Fibroblast of lung (primary cell): Measurements from ENCODE around the gene BANF2. TPM values are rescaled to one million over a fixed set of nuclear protein-coding genes. Genes with fewer than 3 reads are reported as not detected.

Experiments
- DNase-seq, 2 donors: peaks; one replicate each; pipeline versions ENCODE4 v3.0.0 to v3.0.0-alpha.2; 2010; ENCODE audit warnings: low read depth in 2 of 2
- H2AFZ ChIP-seq: 2 replicates; pipeline ENCODE4 v1.5.1; 2012; ENCODE audit warnings: low read length, control low read depth, inconsistent platforms
- H3K27ac ChIP-seq: 2 replicates; pipeline ENCODE4 v1.5.1; 2011; ENCODE audit warnings: low read length, control low read depth; ENCODE audit not compliant: insufficient read depth
- H3K27me3 ChIP-seq: 2 replicates; pipeline ENCODE4 v1.5.1; 2011; ENCODE audit warnings: mild to moderate bottlenecking, low read length; ENCODE audit not compliant: control insufficient read depth, insufficient read depth
- H3K36me3 ChIP-seq: 2 replicates; pipeline ENCODE4 v1.5.1; 2011; ENCODE audit warnings: low read length; ENCODE audit not compliant: control insufficient read depth, insufficient read depth
- H3K4me1 ChIP-seq: 2 replicates; pipeline ENCODE4 v1.5.1; 2011; ENCODE audit warnings: low read length; ENCODE audit not compliant: control insufficient read depth, insufficient read depth; ENCODE audit errors: extremely low read depth
- H3K4me2 ChIP-seq: 2 replicates; pipeline ENCODE4 v1.5.1; 2011; ENCODE audit warnings: low read length, control low read depth; ENCODE audit not compliant: insufficient read depth; ENCODE audit errors: extremely low read depth
- H3K4me3 ChIP-seq, 4 experiments: fragments of 200-600 bp in 1 of 4; sonication (generic) in 1 of 4; replicated peaks in 1 of 4; 2 replicates each; pipeline ENCODE4 v1.5.1; 2011 to 2016; ENCODE audit warnings: low read length in 4 of 4, low read depth in 3 of 4, mild to moderate bottlenecking in 3 of 4, control low read depth in 2 of 4, inconsistent platforms in 1 of 4, mixed read lengths in 1 of 4; ENCODE audit not compliant: insufficient read depth in 1 of 4; ENCODE audit errors: control extremely low read depth in 1 of 4
- H3K79me2 ChIP-seq: 2 replicates; pipeline ENCODE4 v1.5.1; 2012; ENCODE audit warnings: mild to moderate bottlenecking, low read length, inconsistent platforms; ENCODE audit not compliant: control insufficient read depth, insufficient read depth
- H3K9ac ChIP-seq: 2 replicates; pipeline ENCODE4 v1.5.1; 2011; ENCODE audit warnings: mild to moderate bottlenecking, low read length, control low read depth; ENCODE audit not compliant: insufficient read depth
- H3K9me3 ChIP-seq: 2 replicates; pipeline ENCODE4 v1.5.1; 2012; ENCODE audit warnings: low read depth, low read length; ENCODE audit not compliant: control insufficient read depth, insufficient read depth
- H4K20me1 ChIP-seq: 2 replicates; pipeline ENCODE4 v1.5.1; 2011; ENCODE audit warnings: low read length; ENCODE audit not compliant: control insufficient read depth, insufficient read depth; ENCODE audit errors: extremely low read depth
- EZH2 ChIP-seq: IDR thresholded peaks from 2 replicates; pipeline ENCODE4 v1.5.1; 2012; ENCODE audit warnings: low read length, control low read depth, mild to moderate bottlenecking; ENCODE audit errors: missing control alignments
- polyA plus RNA-seq, 2 donors: library from polyadenylated mRNA; depleted of rRNA in 1 of 2; stranded (reverse) in 1 of 2; unstranded in 1 of 2; fragments of >200 nt; gene quantifications; 2 replicates each; pipeline ENCODE4 v1.2.1, GENCODE V29; 2011 to 2012; ENCODE audit warnings: missing spikeins in 1 of 2
- total RNA-seq: library from RNA; depleted of rRNA; stranded (reverse); fragments of >200 nt; gene quantifications from 2 replicates; pipeline ENCODE4 v1.2.1, GENCODE V29; 2014
- TF ChIP-seq, protein P1 (sequence below), 2 donors: IDR thresholded peaks in 1 of 2; conservative IDR thresholded peaks in 1 of 2; 1 replicate in 1 of 2; 2 replicates in 1 of 2; pipeline ENCODE4 v1.5.1; 2011 to 2012; ENCODE audit warnings: low read length in 2 of 2, control low read depth in 1 of 2, inconsistent platforms in 1 of 2, low read depth in 1 of 2, mild to moderate bottlenecking in 1 of 2

BANF2 gene
- total and polyA plus RNA-seq, 2 donors (not counting 1 experiment from before 2014, with no cell fraction given), result not detected

DNA sequence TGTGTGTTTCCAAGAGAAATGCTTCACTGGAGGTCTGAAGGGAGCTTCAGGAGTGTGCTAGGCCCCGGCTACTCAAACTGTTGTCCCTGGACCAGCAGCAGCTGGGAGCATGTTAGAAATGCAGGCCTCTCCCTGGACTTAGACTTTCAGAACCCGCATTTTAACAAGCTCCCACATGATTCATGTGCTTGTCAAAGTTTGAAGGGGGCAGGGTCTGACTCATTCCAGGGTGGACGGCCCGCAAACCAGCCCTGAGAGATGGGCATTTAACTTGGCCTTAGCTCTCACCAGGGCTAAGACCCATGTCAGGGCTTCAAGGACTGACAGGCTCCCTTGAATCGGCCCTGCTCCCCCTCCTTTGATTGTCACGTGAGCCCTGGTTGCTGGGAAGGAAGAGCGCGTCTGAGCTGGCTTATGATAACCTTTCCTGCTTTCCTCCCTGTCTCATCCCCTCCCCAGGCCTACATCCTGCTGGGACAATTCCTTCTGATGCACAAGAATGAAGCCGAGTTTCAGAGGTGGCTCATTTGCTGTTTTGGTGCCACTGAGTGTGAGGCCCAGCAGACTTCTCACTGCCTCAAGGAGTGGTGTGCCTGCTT lies 35.5 kb downstream of the BANF2 start:
- Histone ChIP-seq H3K36me3 (no peaks in the 10 kb centered on the region), H3K9me3 (no peaks in the 10 kb centered on the region), H3K9ac (no peak overlapping the region), H3K79me2 (no peaks in the 10 kb centered on the region), H2AFZ (no peak overlapping the region), H3K27ac (no peak overlapping the region), H3K4me3 (no peak overlapping the region), H4K20me1 (no peaks in the 10 kb centered on the region), H3K4me1 (no peaks in the 10 kb centered on the region), H3K27me3 (no peaks in the 10 kb centered on the region), H3K4me2 (no peak overlapping the region)
- TF ChIP-seq, protein P1, sequence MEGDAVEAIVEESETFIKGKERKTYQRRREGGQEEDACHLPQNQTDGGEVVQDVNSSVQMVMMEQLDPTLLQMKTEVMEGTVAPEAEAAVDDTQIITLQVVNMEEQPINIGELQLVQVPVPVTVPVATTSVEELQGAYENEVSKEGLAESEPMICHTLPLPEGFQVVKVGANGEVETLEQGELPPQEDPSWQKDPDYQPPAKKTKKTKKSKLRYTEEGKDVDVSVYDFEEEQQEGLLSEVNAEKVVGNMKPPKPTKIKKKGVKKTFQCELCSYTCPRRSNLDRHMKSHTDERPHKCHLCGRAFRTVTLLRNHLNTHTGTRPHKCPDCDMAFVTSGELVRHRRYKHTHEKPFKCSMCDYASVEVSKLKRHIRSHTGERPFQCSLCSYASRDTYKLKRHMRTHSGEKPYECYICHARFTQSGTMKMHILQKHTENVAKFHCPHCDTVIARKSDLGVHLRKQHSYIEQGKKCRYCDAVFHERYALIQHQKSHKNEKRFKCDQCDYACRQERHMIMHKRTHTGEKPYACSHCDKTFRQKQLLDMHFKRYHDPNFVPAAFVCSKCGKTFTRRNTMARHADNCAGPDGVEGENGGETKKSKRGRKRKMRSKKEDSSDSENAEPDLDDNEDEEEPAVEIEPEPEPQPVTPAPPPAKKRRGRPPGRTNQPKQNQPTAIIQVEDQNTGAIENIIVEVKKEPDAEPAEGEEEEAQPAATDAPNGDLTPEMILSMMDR (conservative IDR thresholded peaks at IDR 0.05 in 1 of 2, IDR thresholded peaks at IDR 0.05 in 1 of 2; ENCODE audit: low read depth in 1 of 2, low read length in 2 of 2), result no peak
- no peak for TF ChIP-seq EZH2
- DNase-seq, result peak; percentile 61 to 90

DNA sequence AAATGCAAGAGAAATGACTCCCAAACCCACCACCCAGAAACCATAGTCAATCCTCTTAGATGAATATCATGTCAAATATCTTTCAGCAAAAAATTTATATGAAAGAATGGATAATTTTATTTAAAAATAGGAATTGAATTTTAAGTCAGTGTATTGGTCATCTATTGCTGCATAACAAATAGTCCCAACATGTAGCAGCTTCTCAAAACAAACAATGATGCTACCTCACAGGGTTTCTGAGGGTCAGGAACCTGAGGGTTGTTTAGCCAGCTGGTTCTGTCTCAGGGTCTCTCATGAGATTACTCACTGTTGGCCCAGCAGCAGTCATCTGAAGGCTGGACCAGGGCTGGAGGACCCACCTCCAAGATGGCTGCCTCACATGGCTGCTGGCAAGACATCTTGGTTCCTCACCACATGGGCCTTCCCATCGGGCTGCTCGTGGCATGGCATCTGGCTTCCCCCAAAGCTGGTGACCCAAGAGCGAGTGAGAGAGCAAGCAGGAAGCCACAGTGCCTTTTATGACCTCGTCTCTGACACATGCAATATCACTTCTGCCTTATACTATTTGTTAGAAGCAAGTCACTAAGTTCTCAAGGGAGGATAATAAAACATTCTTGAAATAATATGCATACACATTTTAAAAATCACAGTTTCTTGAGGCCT lies 36.3 kb downstream of the BANF2 start:
- H3K79me2 ChIP-seq, result no peaks in the 10 kb centered on the region
- H4K20me1 ChIP-seq, result no peaks in the 10 kb centered on the region
- no peaks in the 10 kb centered on the region for H3K9me3 ChIP-seq
- H2AFZ ChIP-seq, result no peak overlapping the region
- H3K36me3 ChIP-seq, result no peaks in the 10 kb centered on the region
- no peak overlapping the region for H3K9ac ChIP-seq
- H3K27me3 ChIP-seq, result no peaks in the 10 kb centered on the region
- H3K4me2 ChIP-seq, result no peak overlapping the region
- no peak overlapping the region for H3K4me3 ChIP-seq
- H3K27ac ChIP-seq, result no peak overlapping the region
- H3K4me1 ChIP-seq, result no peaks in the 10 kb centered on the region
- peak in 1 of 2 donors; percentile 25 for DNase-seq
- TF ChIP-seq, protein P1 (conservative IDR thresholded peaks at IDR 0.05 in 1 of 2, IDR thresholded peaks at IDR 0.05 in 1 of 2; ENCODE audit: low read depth in 1 of 2, low read length in 2 of 2), result no peak
- no peak for TF ChIP-seq EZH2

DNA sequence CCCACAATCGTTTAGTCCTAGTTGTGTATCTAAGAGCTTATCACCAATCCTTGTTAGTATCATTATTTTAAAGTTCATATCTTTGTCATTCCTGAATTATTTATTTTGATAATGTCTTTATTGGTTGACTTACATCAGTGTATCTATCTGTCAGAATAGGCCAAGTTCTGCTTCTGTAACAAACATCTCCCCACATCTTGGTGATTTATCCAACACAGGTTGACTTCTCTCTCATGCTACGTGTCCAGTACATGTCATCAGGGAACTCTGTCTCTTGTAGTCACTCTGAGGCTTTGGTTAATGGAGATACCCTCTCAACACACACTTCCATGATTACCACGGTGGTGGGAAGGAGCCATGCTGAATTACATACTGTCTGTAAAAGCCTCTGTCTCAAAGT lies 38.4 kb downstream of the BANF2 start:
- H2AFZ ChIP-seq, result no peak overlapping the region
- TF ChIP-seq, protein P1 (conservative IDR thresholded peaks at IDR 0.05 in 1 of 2, IDR thresholded peaks at IDR 0.05 in 1 of 2; ENCODE audit: low read depth in 1 of 2, low read length in 2 of 2), result no peak
- no peak for TF ChIP-seq EZH2
- H4K20me1 ChIP-seq, result no peaks in the 10 kb centered on the region
- H3K79me2 ChIP-seq, result no peaks in the 10 kb centered on the region
- no peaks in the 10 kb centered on the region for H3K9me3 ChIP-seq
- no peaks in the 10 kb centered on the region for H3K36me3 ChIP-seq
- H3K4me3 ChIP-seq, result no peak overlapping the region
- no peak overlapping the region for H3K9ac ChIP-seq
- no peak overlapping the region for H3K27ac ChIP-seq
- H3K4me1 ChIP-seq, result no peaks in the 10 kb centered on the region
- no peaks in the 10 kb centered on the region for H3K27me3 ChIP-seq
- DNase-seq, result no peak
- no peak overlapping the region for H3K4me2 ChIP-seq
